Skeletal muscle satellite cell (primary cell): ENCODE results near the gene RPS6KA6.
A peak's percentile ranks its signal among the peaks of the same experiment; 100 is the strongest.

Experiments
- H3K27me3 ChIP-seq: 2 replicates; pipeline ENCODE4 v1.7.0; 2013; ENCODE audit warnings: low read length; ENCODE audit not compliant: control insufficient read depth, insufficient read depth
- H3K36me3 ChIP-seq: 2 replicates; pipeline ENCODE4 v1.7.0; 2013; ENCODE audit warnings: mild to moderate bottlenecking, control low read depth, low read length; ENCODE audit not compliant: insufficient read depth
- H3K4me1 ChIP-seq: 2 replicates; pipeline ENCODE4 v1.7.0; 2013; ENCODE audit warnings: low read length; ENCODE audit not compliant: control insufficient read depth, insufficient read depth
- H3K4me2 ChIP-seq: 2 replicates; pipeline ENCODE4 v1.7.0; 2013; ENCODE audit warnings: mild to moderate bottlenecking, low read length
- H3K4me3 ChIP-seq: 2 replicates; pipeline ENCODE4 v1.7.0; 2013; ENCODE audit warnings: low read length
- H3K9ac ChIP-seq: 2 replicates; pipeline ENCODE4 v1.7.0; 2013; ENCODE audit warnings: mild to moderate bottlenecking, low read depth, low read length, moderate library complexity
- H3K9me3 ChIP-seq: replicated peaks from 2 replicates; pipeline ENCODE4 v1.7.0; 2013; ENCODE audit warnings: mild to moderate bottlenecking, control low read depth, low read length

The RPS6KA6 gene

DNA sequence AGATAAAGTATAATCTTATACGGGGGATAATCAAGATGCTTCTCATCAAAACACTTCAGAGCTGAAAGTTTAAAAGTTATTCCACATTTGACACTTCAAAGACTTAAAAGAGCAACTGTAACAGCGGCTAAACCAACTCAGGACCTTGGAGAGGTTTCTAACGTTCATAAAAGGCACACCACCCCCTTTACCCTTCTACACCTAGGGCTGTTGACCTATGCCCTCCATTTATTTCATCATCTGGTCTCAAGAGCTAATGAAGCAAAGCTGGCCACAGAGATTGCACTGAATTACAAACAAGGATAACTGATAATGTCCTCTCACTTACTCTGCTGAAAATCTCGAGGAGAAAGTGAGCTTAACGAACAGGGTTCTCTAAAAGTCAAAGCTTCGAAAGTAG is 1.1 kb upstream of the RPS6KA6 start:
- H3K36me3 ChIP-seq = no peaks in the 10 kb centered on the region
- no peaks in the 10 kb centered on the region for H3K27me3 ChIP-seq
- H3K4me1 ChIP-seq = no peaks in the 10 kb centered on the region
- H3K4me2 ChIP-seq = no peak overlapping the region
- H3K4me3 ChIP-seq = no peak overlapping the region
- no peak overlapping the region for H3K9ac ChIP-seq
- no peaks in the 10 kb centered on the region for H3K9me3 ChIP-seq

- no peaks in the 10 kb centered on the region for H3K36me3 ChIP-seq
- H3K9me3 ChIP-seq = no peaks in the 10 kb centered on the region
- H3K4me3 ChIP-seq = peak overlapping the region; percentile 85
- H3K4me2 ChIP-seq = peak overlapping the region; percentile 73
- H3K27me3 ChIP-seq = no peaks in the 10 kb centered on the region
- no peaks in the 10 kb centered on the region for H3K4me1 ChIP-seq
- H3K9ac ChIP-seq = peak overlapping the region; percentile 62
These were observed 378 bp upstream of the RPS6KA6 start for GRCh38 chrX:84188320-84188834.

DNA sequence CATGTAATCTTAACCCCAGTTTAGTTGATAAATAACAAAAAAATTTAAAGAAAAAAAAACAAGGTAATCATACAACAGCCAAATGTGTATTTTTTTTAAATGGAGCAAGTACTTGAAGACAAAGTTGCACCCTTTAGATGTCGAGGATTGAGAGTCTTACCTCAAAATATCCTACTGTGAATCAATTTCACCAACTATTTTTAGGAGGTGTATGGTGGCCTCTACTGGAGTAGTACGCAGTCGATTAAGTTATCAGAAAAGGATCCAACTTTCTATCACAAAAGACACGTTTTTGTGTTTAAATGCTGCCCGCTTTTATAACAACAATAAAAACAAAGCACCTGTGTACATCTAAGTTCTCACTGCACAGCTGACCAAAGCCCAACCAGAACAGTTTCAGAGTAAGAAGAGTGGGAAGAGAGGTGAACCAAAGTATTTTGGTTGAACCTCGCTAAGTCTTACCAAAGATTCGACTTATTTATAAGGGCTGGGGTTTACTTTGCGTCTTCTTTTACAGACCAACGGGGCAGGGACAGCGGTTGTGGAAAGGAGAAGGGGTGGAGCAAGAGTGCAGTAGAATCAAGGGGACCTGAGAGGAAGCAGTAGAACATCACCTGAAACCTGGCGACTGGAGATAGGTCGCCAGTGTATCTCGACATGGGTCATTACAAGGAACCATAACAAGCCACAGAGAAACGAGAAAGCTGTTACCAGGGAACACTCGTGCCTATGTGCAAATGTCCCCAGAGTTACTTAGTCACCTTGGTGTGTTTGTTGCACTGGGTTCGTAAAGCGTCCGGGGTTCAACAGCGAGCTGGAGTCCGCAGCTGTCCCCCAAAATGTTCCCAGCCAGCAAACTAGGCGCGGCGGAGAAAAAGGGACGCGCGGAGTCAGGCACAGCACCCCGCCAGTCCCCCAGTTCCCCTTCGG is 1.1 kb downstream of the RPS6KA6 start:
- Histone ChIP-seq H3K4me3 (peak overlapping the region; percentile 85), H3K9me3 (no peaks in the 10 kb centered on the region), H3K9ac (peak overlapping the region; percentile 62), H3K27me3 (no peaks in the 10 kb centered on the region), H3K36me3 (no peaks in the 10 kb centered on the region), H3K4me1 (no peaks in the 10 kb centered on the region), H3K4me2 (peak overlapping the region; percentile 73)

GRCh38 chrX:84182516-84182915 is 5.5 kb downstream of the RPS6KA6 start:
- H3K4me3 ChIP-seq = no peak overlapping the region
- no peak overlapping the region for H3K4me2 ChIP-seq
- H3K9ac ChIP-seq = no peak overlapping the region
- H3K9me3 ChIP-seq = no peaks in the 10 kb centered on the region
- no peaks in the 10 kb centered on the region for H3K36me3 ChIP-seq
- H3K4me1 ChIP-seq = no peaks in the 10 kb centered on the region
- no peaks in the 10 kb centered on the region for H3K27me3 ChIP-seq

DNA sequence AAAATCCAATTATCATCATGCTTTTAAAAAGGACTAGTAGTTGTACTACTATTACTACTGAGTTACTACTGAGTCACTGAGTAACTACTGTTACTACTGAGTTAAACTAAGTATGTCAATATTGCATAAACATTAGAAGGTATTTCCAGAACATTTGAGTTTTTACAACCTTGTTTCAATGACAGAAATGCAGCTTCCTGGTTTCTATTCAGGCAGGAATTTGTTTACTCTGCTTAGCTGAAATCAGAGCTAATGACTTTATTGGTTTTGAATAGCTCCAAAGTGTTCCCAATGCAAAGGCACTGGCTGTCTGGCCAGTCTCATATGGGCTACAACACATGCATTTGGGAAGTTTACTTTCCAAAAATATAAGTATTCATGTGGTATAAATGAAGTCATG is 12.0 kb downstream of the RPS6KA6 start:
- Histone ChIP-seq H3K36me3 (no peaks in the 10 kb centered on the region), H3K4me1 (peaks cover 11% of the 10 kb centered on the region), H3K9ac (no peak overlapping the region), H3K9me3 (no peaks in the 10 kb centered on the region), H3K4me3 (no peak overlapping the region), H3K4me2 (no peak overlapping the region), H3K27me3 (no peaks in the 10 kb centered on the region)

DNA sequence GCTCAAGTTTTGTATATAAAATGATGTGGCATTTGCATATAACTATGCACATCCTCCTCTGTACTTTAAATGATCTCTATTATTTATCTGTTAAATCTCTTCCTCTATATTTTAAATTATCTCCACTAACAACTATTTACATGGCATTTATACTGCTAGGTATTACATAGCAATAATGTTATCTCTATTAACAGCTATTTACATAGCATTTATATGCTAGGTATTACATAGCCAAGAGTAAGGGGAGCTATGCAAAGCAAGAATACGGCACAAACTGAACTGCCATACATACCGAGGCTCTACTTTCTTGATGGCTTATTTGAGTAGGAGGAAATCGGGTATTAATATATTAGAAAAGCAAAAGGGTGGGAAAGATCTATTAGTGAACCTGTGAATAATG is 12.7 kb downstream of the RPS6KA6 start:
- Histone ChIP-seq H3K27me3 (no peaks in the 10 kb centered on the region), H3K4me1 (peaks cover 11% of the 10 kb centered on the region), H3K36me3 (no peaks in the 10 kb centered on the region)

DNA sequence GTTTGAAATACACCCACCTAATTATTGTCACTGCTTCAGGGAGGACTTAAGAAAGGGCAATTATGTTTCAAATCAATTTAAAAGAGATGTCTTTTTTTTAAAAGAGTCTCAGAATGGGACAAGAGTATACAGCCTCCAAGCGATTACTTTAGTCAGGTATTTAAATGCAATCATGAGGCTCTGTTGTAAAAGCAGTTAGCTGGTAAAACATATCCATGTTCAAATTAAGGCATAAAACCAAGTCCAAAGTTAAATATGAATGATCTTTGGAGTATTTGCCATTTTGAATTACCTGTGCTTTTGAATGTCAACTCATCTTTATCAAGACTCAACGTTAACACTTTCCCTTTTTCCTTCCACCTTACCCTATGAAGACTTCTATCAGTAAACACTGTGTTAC is 13.7 kb downstream of the RPS6KA6 start:
- no peaks in the 10 kb centered on the region for H3K27me3 ChIP-seq
- H3K4me2 ChIP-seq = no peak overlapping the region
- H3K4me3 ChIP-seq = no peak overlapping the region
- no peaks in the 10 kb centered on the region for H3K9me3 ChIP-seq
- H3K36me3 ChIP-seq = no peaks in the 10 kb centered on the region
- H3K4me1 ChIP-seq = peaks cover 11% of the 10 kb centered on the region
- no peak overlapping the region for H3K9ac ChIP-seq

More for the DNA sequence above, 12.7 kb downstream of the RPS6KA6 start:
- Histone ChIP-seq H3K9ac (no peak overlapping the region), H3K4me2 (no peak overlapping the region), H3K9me3 (no peaks in the 10 kb centered on the region), H3K4me3 (no peak overlapping the region)

- Histone ChIP-seq H3K9ac (no peak overlapping the region), H3K4me2 (no peak overlapping the region), H3K4me1 (peaks cover 18% of the 10 kb centered on the region), H3K4me3 (no peak overlapping the region), H3K27me3 (no peaks in the 10 kb centered on the region), H3K36me3 (no peaks in the 10 kb centered on the region), H3K9me3 (no peaks in the 10 kb centered on the region)
These were observed 17.1 kb downstream of the RPS6KA6 start for GRCh38 chrX:84170931-84171330.

DNA sequence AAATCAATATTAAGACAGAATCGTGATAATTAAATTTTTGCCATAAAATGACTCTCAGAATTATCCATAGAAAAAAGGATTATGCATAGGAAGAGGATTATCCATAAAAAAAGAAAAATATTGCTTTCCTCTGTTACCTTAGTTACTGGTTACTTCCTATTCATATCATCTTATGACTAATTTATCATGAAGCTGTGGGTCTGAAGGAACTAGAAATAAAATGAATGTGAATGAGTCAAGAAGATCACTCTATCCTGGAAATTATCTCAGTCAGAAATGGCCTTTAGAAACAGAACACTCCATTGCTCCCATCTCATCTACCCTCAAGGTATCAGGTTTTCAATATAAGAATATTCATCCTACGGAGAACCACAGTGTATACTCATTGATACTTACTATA is 19.4 kb downstream of the RPS6KA6 start:
- Histone ChIP-seq H3K4me1 (peaks cover 14% of the 10 kb centered on the region), H3K4me3 (no peak overlapping the region), H3K9me3 (no peaks in the 10 kb centered on the region), H3K36me3 (no peaks in the 10 kb centered on the region), H3K27me3 (no peaks in the 10 kb centered on the region), H3K9ac (peak overlapping the region; percentile 37), H3K4me2 (no peak overlapping the region)

DNA sequence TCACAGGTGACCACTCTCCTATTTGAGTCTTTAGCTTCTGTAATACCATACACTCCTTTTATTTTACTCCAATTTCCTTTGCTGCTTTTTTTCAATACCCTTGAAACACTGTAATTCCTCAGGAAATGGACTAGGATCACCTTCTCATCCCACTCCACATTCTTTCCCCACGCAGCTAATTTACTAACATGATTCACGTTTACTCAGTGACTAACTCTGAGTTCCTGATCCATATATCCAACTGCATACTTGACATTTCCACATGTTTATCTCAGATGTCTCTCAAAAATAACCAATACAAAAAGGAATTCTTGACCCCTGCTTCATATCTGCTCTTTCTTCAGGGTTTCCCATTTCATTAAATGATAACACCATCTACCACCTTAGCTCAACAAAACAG is 19.9 kb downstream of the RPS6KA6 start:
- Histone ChIP-seq H3K9me3 (no peaks in the 10 kb centered on the region), H3K4me3 (no peak overlapping the region), H3K4me1 (peaks cover 14% of the 10 kb centered on the region), H3K36me3 (no peaks in the 10 kb centered on the region), H3K9ac (peak overlapping the region; percentile 37), H3K4me2 (no peak overlapping the region), H3K27me3 (no peaks in the 10 kb centered on the region)

GRCh38 chrX:84165711-84166110 is 22.3 kb downstream of the RPS6KA6 start:
- Histone ChIP-seq H3K9ac (no peak overlapping the region), H3K4me1 (peaks cover 14% of the 10 kb centered on the region), H3K4me3 (peak overlapping the region; percentile 16), H3K9me3 (no peaks in the 10 kb centered on the region), H3K27me3 (no peaks in the 10 kb centered on the region), H3K36me3 (no peaks in the 10 kb centered on the region), H3K4me2 (peak overlapping the region; percentile 58)

- H3K27me3 ChIP-seq = no peaks in the 10 kb centered on the region
- H3K9me3 ChIP-seq = no peaks in the 10 kb centered on the region
- H3K4me1 ChIP-seq = no peaks in the 10 kb centered on the region
These were observed 25.6 kb downstream of the RPS6KA6 start for GRCh38 chrX:84162401-84162800.

More at GRCh38 chrX:84162401-84162800, 25.6 kb downstream of the RPS6KA6 start:
- no peak overlapping the region for H3K4me2 ChIP-seq
- no peak overlapping the region for H3K9ac ChIP-seq
- no peaks in the 10 kb centered on the region for H3K36me3 ChIP-seq
- H3K4me3 ChIP-seq = no peak overlapping the region
